H9 (cell line): ENCODE data around the gene KCNH2. TPM values are rescaled to one million over a fixed set of nuclear protein-coding genes. Genes with fewer than 3 reads are reported as not detected.

ENCODE experiments used
- DNase-seq: peaks from one replicate; pipeline ENCODE4 v3.0.0-alpha.2; 2017
- H2AFZ ChIP-seq: one replicate; pipeline ENCODE4 v1.6.1; 2013; ENCODE audit warnings: mild to moderate bottlenecking, low read length, control low read depth, moderate library complexity
- H2AK5ac ChIP-seq: 2 replicates; pipeline ENCODE4 v1.6.1; 2013; ENCODE audit warnings: low read length, control low read depth, mixed read lengths; ENCODE audit not compliant: insufficient read length
- H2BK120ac ChIP-seq: one replicate; pipeline ENCODE4 v1.6.1; 2013; ENCODE audit warnings: low read depth, mild to moderate bottlenecking, low read length, control low read depth, inconsistent platforms; ENCODE audit not compliant: poor library complexity, severe bottlenecking
- H2BK12ac ChIP-seq: 2 replicates; pipeline ENCODE4 v1.6.1; 2013; ENCODE audit warnings: low read length, control low read depth, mixed read lengths, low read depth; ENCODE audit not compliant: insufficient read length
- H2BK15ac ChIP-seq: 2 replicates; pipeline ENCODE4 v1.6.1; 2013; ENCODE audit warnings: low read depth, low read length, control low read depth
- H2BK20ac ChIP-seq: one replicate; pipeline ENCODE4 v1.6.1; 2013; ENCODE audit warnings: low read depth, mild to moderate bottlenecking, low read length, control low read depth, inconsistent platforms; ENCODE audit not compliant: poor library complexity, severe bottlenecking
- H2BK5ac ChIP-seq: 2 replicates; pipeline ENCODE4 v1.6.1; 2013; ENCODE audit warnings: low read length, control low read depth, mixed read lengths; ENCODE audit not compliant: insufficient read length
- H3K14ac ChIP-seq: 2 replicates; pipeline ENCODE4 v1.6.1; 2013; ENCODE audit warnings: low read length, control low read depth; ENCODE audit not compliant: insufficient read depth
- H3K18ac ChIP-seq: 2 replicates; pipeline ENCODE4 v1.6.1; 2013; ENCODE audit warnings: low read depth, mild to moderate bottlenecking, mixed read lengths, low read length, control low read depth; ENCODE audit not compliant: insufficient read length
- H3K23ac ChIP-seq: 2 replicates; pipeline ENCODE4 v1.6.1; 2013; ENCODE audit warnings: low read length, control low read depth, mixed read lengths, low read depth; ENCODE audit not compliant: insufficient read length
- H3K23me2 ChIP-seq: 2 replicates; pipeline ENCODE4 v1.6.1; 2013; ENCODE audit warnings: low read depth, mild to moderate bottlenecking, mixed read lengths, low read length, control low read depth; ENCODE audit not compliant: insufficient read length, poor library complexity, severe bottlenecking
- H3K27ac ChIP-seq: 2 replicates; pipeline ENCODE4 v1.5.1; 2013; ENCODE audit warnings: low read length, control low read depth, mixed read lengths, low read depth; ENCODE audit not compliant: insufficient read length
- H3K27me3 ChIP-seq: 2 replicates; pipeline ENCODE4 v1.6.1; 2013; ENCODE audit warnings: low read length, control low read depth, inconsistent platforms; ENCODE audit not compliant: insufficient read depth
- H3K4ac ChIP-seq: 2 replicates; pipeline ENCODE4 v1.6.1; 2013; ENCODE audit warnings: low read depth, mild to moderate bottlenecking, control low read depth, inconsistent platforms, low read length, moderate library complexity
- H3K4me1 ChIP-seq: 2 replicates; pipeline ENCODE4 v1.6.1; 2013; ENCODE audit warnings: low read length, control low read depth, inconsistent platforms; ENCODE audit not compliant: insufficient read depth
- H3K4me2 ChIP-seq: 2 replicates; pipeline ENCODE4 v1.6.1; 2013; ENCODE audit warnings: low read length, control low read depth, mixed read lengths; ENCODE audit not compliant: insufficient read length, insufficient read depth
- H3K56ac ChIP-seq: 2 replicates; pipeline ENCODE4 v1.6.1; 2013; ENCODE audit warnings: low read depth, mild to moderate bottlenecking, mixed read lengths, low read length, control low read depth; ENCODE audit not compliant: insufficient read length
- H3K79me1 ChIP-seq: 2 replicates; pipeline ENCODE4 v1.6.1; 2013; ENCODE audit warnings: low read depth, mild to moderate bottlenecking, moderate library complexity, low read length, control low read depth, inconsistent platforms; ENCODE audit not compliant: insufficient read depth, poor library complexity, severe bottlenecking
- H3K79me2 ChIP-seq: 2 replicates; pipeline ENCODE4 v1.6.1; 2013; ENCODE audit warnings: low read length, control low read depth, inconsistent platforms; ENCODE audit not compliant: insufficient read depth
- H3K9ac ChIP-seq: 2 replicates; pipeline ENCODE4 v1.6.1; 2013; ENCODE audit warnings: low read length, control low read depth, mixed read lengths; ENCODE audit not compliant: insufficient read length; ENCODE audit errors: extremely low read depth
- H3K9me3 ChIP-seq: one replicate; pipeline ENCODE4 v1.6.1; 2013; ENCODE audit warnings: low read depth, low read length, inconsistent platforms; ENCODE audit not compliant: control insufficient read depth
- H3T11ph ChIP-seq: one replicate; pipeline ENCODE4 v1.6.1; 2013; ENCODE audit warnings: mild to moderate bottlenecking, low read length, control low read depth, inconsistent platforms
- H4K20me1 ChIP-seq: one replicate; pipeline ENCODE4 v1.6.1; 2013; ENCODE audit not compliant: control insufficient read depth, insufficient read length, insufficient read depth
- H4K5ac ChIP-seq: 2 replicates; pipeline ENCODE4 v1.6.1; 2013; ENCODE audit warnings: low read depth, mild to moderate bottlenecking, mixed read lengths, low read length, control low read depth; ENCODE audit not compliant: insufficient read length
- H4K8ac ChIP-seq: replicated peaks from 2 replicates; pipeline ENCODE4 v1.6.1; 2013; ENCODE audit warnings: low read length, control low read depth, mixed read lengths, low read depth; ENCODE audit not compliant: insufficient read length
- H4K91ac ChIP-seq: 2 replicates; pipeline ENCODE4 v1.6.1; 2013; ENCODE audit warnings: low read depth, mild to moderate bottlenecking, moderate library complexity, mixed read lengths, low read length, control low read depth; ENCODE audit not compliant: insufficient read length
- H3K27ac Mint-ChIP-seq, 3 experiments: 2 replicates in 2 of 3; 3 replicates in 1 of 3; pipeline ENCODE4 v1.8.0; 2020 to 2021; ENCODE audit warnings: mixed read lengths in 3 of 3, mild to moderate bottlenecking in 1 of 3, moderate library complexity in 1 of 3
- H3K27me3 Mint-ChIP-seq: 2 replicates; pipeline ENCODE4 v1.8.0; 2021; ENCODE audit warnings: low read depth, mild to moderate bottlenecking, moderate library complexity, mixed read lengths
- H3K36me3 Mint-ChIP-seq, 3 experiments: 2 replicates in 2 of 3; 3 replicates in 1 of 3; pipeline ENCODE4 v1.8.0; 2020 to 2021; ENCODE audit warnings: low read depth in 3 of 3, mixed read lengths in 3 of 3; ENCODE audit not compliant: insufficient read depth in 1 of 3
- H3K4me1 Mint-ChIP-seq, 2 experiments: 2 replicates each; pipeline ENCODE4 v1.8.0; 2020; ENCODE audit warnings: mixed read lengths in 2 of 2
- H3K4me3 Mint-ChIP-seq, 2 experiments: 2 replicates in 1 of 2; 3 replicates in 1 of 2; pipeline ENCODE4 v1.8.0; 2020 to 2021; ENCODE audit warnings: mild to moderate bottlenecking in 2 of 2, mixed read lengths in 2 of 2, moderate library complexity in 1 of 2
- H3K9me3 Mint-ChIP-seq, 2 experiments: 2 replicates in 1 of 2; 3 replicates in 1 of 2; pipeline ENCODE4 v1.8.0; 2020; ENCODE audit warnings: mild to moderate bottlenecking in 2 of 2, mixed read lengths in 2 of 2, moderate library complexity in 1 of 2
- CTCF ChIP-seq: fragments of 200-600 bp; sonication (generic); conservative IDR thresholded peaks from 3 replicates; pipeline ENCODE4 v1.8.0; 2021; ENCODE audit warnings: antibody characterized with exemption, mild to moderate bottlenecking
- WGBS: extraction: QIAGEN DNeasy Blood & Tissue Kit; methylation state at CpG from one replicate; pipeline ENCODE4 v1.1.7; 2013; ENCODE audit warnings: missing lambda C conversion rate, low lambda C conversion rate, mixed read lengths; ENCODE audit not compliant: insufficient read length; ENCODE audit errors: extremely low coverage; 5-methylcytosine and 5-hydroxymethylcytosine counted together
- total RNA-seq: library from RNA; stranded (reverse); gene quantifications from 2 replicates; pipeline ENCODE4 v1.2.1, GENCODE V29; 2021

The KCNH2 gene
- total RNA-seq, 1 experiment from 2014 or later, result 4.5 TPM

- Mint-ChIP-seq H3K27ac (no peak overlapping the region), H3K27me3 (peaks cover 77% of the 10 kb centered on the region), H3K4me3 (no peak overlapping the region; a peak in 1 of 5 replicates), H3K9me3 (no peaks in the 10 kb centered on the region; a peak in 2 of 5 replicates), H3K36me3 (no peaks in the 10 kb centered on the region; a peak in 1 of 7 replicates), H3K4me1 (peaks cover 33 to 39% of the 10 kb centered on the region in 2 experiments)
- Histone ChIP-seq H4K8ac (no peak overlapping the region), H3K27me3 (peaks cover 7% of the 10 kb centered on the region; the same call in 1 of the 2 replicates), H2BK12ac (no peak overlapping the region), H2AK5ac (no peak overlapping the region), H4K5ac (no peak overlapping the region), H2BK15ac (no peak overlapping the region), H3K23ac (no peak overlapping the region), H3K14ac (no peak overlapping the region), H2BK20ac (no peak overlapping the region), H3K56ac (no peak overlapping the region), H3K18ac (no peak overlapping the region), H3K9me3 (no peaks in the 10 kb centered on the region), H3K4me2 (no peak overlapping the region), H3K79me1 (no peaks in the 10 kb centered on the region), H4K20me1 (no peaks in the 10 kb centered on the region), H4K91ac (no peak overlapping the region), H2AFZ (no peak overlapping the region), H3T11ph (no peak overlapping the region), H3K79me2 (no peaks in the 10 kb centered on the region), H3K9ac (no peak overlapping the region), H3K4ac (no peak overlapping the region), H3K4me1 (no peaks in the 10 kb centered on the region; the same call in none of the 2 replicates), H2BK120ac (no peak overlapping the region), H3K27ac (no peak overlapping the region), H3K23me2 (peaks cover 16% of the 10 kb centered on the region), H2BK5ac (no peak overlapping the region)
- DNase-seq, result no peak
- TF ChIP-seq CTCF, result no peak
- WGBS, result no CpG with 5 or more reads among the region's 6 CpGs
Measured at GRCh38 chr7:150981644-150982043, 3.5 kb upstream of the KCNH2 start.
